NB4 (cell line): Measurements from ENCODE around the gene E2F3.

Experiments
- DNase-seq: peaks from one replicate; pipeline ENCODE4 v3.0.0; 2010; ENCODE audit warnings: low read depth
- H3K4me3 ChIP-seq: one replicate; pipeline ENCODE4 v1.5.1; 2011; ENCODE audit warnings: mild to moderate bottlenecking, low read depth, low read length, moderate library complexity
- CTCF ChIP-seq: IDR thresholded peaks from one replicate; pipeline ENCODE4 v1.5.1; 2012; ENCODE audit warnings: low read depth, low read length
- MAX ChIP-seq: IDR thresholded peaks from 2 replicates; pipeline ENCODE4 v1.6.1; 2011; ENCODE audit warnings: low read depth, low read length
- MYC ChIP-seq: IDR thresholded peaks from 2 replicates; pipeline ENCODE4 v1.6.1; 2011; ENCODE audit warnings: low read depth, low read length
- POLR2A ChIP-seq: IDR thresholded peaks from 2 replicates; pipeline ENCODE4 v1.6.1; 2011; ENCODE audit warnings: mild to moderate bottlenecking; ENCODE audit not compliant: insufficient read length; ENCODE audit errors: extremely low read depth

Gene E2F3

GRCh38 chr6:20473518-20473917 lies 71.8 kb downstream of the E2F3 start:
- no peak overlapping the region for H3K4me3 ChIP-seq
- no peak for DNase-seq

GRCh38 chr6:20474874-20475542 lies 73.3 kb downstream of the E2F3 start:
- DNase-seq: no peak
- no peak for TF ChIP-seq POLR2A
- no peak for TF ChIP-seq MYC
- TF ChIP-seq MAX: no peak
- TF ChIP-seq CTCF: no peak
- no peak overlapping the region for H3K4me3 ChIP-seq

More at GRCh38 chr6:20473518-20473917, 71.8 kb downstream of the E2F3 start:
- TF ChIP-seq CTCF (no peak), MYC (no peak), POLR2A (no peak), MAX (no peak)

- TF ChIP-seq MAX (no peak), CTCF (no peak), POLR2A (no peak), MYC (no peak)
- H3K4me3 ChIP-seq: no peak overlapping the region
These were observed 74.9 kb downstream of the E2F3 start for GRCh38 chr6:20476501-20477043.

GRCh38 chr6:20477485-20477884 lies 75.8 kb downstream of the E2F3 start:
- H3K4me3 ChIP-seq: no peak overlapping the region
- TF ChIP-seq MYC: no peak
- TF ChIP-seq POLR2A: no peak
- TF ChIP-seq CTCF: no peak
- TF ChIP-seq MAX: no peak
- DNase-seq: no peak

More at GRCh38 chr6:20476501-20477043, 74.9 kb downstream of the E2F3 start:
- no peak for DNase-seq

- TF ChIP-seq MAX (no peak), POLR2A (no peak), CTCF (no peak), MYC (no peak)
- no peak for DNase-seq
- H3K4me3 ChIP-seq: no peak overlapping the region
These were observed 77.4 kb downstream of the E2F3 start for GRCh38 chr6:20479060-20479459.
